GM18873 (cell line): Measurements from ENCODE around the gene MYO1A.
A peak's percentile ranks its signal among the peaks of the same experiment; 100 is the strongest.
"Not testable (repeated sequence)": the region's sequence is repeated elsewhere in the genome, so short reads cannot be mapped to it uniquely, and the experiment has no call there.

Experiments used
- ATAC-seq: cut with Tn5 transposase; IDR thresholded peaks from one replicate; pipeline ENCODE4 v1.9.1; 2021; ENCODE audit warnings: mild to moderate bottlenecking, moderate library complexity, moderate number of reproducible peaks; ENCODE audit not compliant: unreplicated experiment, low FRiP score

MYO1A gene

DNA sequence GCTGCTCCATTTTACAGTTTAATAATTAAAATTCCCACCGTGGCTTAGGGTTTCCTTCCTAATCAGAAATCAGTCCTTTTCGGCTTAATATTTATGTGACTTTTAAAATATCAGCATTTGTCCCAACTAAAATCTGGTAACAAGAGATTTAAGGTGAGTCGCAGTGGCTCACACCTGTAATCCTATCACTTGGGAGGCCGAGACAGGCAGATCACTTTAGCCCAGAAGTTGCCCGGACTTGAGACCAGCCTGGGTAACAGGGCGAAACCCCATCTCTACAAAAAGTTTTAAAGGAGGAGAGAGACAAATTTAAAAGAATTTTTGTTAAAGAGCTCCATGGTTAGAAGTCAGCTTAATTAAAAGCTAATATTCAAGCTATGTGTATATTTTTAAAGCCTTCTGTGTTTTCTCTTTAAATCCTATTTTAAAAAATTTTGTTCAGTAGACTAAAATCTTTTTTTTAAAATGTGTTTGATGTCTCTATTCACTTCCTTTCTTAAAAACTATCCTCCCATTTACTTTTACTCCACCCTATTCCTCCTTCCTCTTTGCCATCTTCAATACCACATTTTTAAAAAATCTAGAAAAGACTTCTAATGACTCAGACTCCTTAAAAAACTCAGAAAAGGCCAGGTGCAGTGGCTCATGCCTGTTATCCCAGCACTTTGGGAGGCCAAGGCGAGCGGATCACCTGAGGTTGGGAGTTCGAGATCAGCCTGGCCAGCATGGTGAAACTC is 29.8 kb downstream of the MYO1A start:
- no peak for ATAC-seq

DNA sequence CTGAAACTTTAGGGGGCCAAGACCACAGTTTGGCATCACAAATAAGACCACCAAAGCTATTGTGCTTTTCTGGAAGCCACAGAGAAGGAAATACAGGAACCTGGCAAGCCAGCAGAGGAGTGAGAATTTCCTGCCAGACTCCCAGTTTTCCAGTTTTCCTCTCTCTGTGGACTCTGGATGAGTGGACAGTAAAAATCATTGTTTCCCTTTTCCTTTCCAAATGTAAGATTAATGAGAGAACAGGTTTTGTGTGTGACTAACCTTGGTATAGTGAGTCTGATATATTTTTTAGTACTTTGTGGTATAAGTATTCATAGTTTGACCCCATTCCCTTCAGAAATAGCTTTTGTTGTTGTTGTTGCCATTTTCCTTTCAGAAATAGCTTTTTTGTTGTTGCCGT is 31.0 kb downstream of the MYO1A start:
- no peak for ATAC-seq

DNA sequence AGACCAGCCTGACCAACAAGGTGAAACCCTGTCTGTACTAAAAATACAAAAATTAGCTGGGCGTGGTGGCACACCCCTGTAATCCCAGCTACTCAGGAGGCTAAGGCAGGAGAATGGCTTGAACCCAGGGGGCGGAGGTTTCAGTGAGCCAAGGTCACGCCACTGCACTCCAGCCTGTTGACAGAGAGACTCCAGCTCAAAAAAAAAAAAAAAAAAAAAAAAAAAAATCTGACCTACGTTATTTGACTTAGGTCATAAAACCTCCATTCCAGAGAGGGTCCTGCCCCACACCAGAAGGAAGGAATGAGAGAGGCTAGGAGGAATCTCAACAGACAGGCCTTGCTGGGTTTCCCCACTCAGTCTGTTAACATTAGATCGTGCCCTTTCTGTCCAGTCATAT is 31.6 kb downstream of the MYO1A start:
- not testable (repeated sequence) for ATAC-seq

DNA sequence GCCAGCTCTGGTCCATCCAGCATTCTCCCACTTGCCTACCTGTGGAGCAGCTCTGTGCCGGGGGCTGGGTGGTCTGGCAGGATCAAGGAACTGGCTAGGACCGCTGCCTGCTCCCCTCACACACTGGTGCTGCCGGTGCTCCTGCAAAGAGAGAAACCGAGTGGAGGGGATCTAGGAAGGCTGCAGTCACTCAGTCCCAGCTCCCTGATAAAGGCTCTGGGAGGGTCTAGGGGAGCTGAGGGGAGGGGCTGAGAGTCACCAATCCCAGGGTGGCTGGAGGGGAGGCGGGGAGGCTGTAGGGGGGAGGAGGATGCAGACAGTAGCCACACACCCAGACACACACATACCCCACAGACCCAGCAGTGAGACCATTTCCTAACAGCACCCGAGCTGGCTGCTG is 33.6 kb downstream of the MYO1A start, which contains the start of gene TAC3:
Gene TAC3, minus strand, starts transcription at position 182 of the 400 bp plus-strand sequence. CDS start 732 bp downstream, outside the sequence.
- no peak for ATAC-seq

DNA sequence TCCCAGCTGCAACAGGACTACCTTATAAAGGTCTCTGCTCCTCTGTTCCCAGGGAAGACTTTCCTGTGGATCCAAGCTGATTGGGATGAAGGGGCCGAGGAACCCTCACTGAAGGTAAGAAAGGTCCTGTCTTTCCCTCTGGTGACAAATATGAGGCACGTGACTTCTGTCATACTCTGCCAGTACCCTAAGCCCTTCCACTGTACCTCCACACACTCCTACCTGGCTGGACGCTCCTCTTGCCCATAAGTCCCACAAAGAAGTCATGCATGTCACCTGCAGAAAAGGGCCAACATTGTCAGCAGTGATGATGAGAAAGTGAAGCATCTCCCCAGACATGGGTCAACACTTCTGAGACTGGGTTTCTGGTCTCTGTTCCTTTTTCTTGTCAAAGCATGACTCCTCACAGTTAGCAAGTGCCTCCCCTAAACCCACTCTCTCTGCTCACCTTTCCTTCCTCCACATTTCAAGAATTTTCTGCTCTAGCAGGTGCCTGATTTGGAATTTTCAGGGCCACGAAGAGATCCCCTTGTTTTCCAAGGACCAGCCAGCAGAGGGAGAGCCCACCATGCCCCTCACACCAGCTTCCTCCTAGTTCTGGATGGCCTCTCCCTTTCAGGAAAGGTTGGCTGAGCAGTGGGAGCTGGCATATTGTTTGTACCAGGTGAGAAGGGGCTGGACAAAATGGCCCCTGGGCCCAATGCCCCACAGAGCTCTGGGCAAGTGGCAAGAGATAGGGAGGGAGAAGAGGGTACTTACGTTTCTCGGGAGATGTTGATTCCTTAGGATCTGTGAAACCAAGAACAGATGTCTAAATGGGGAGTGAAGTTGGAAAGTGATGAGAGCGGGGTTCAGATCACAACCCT is 37.1 kb downstream of the MYO1A start:
- no peak for ATAC-seq

DNA sequence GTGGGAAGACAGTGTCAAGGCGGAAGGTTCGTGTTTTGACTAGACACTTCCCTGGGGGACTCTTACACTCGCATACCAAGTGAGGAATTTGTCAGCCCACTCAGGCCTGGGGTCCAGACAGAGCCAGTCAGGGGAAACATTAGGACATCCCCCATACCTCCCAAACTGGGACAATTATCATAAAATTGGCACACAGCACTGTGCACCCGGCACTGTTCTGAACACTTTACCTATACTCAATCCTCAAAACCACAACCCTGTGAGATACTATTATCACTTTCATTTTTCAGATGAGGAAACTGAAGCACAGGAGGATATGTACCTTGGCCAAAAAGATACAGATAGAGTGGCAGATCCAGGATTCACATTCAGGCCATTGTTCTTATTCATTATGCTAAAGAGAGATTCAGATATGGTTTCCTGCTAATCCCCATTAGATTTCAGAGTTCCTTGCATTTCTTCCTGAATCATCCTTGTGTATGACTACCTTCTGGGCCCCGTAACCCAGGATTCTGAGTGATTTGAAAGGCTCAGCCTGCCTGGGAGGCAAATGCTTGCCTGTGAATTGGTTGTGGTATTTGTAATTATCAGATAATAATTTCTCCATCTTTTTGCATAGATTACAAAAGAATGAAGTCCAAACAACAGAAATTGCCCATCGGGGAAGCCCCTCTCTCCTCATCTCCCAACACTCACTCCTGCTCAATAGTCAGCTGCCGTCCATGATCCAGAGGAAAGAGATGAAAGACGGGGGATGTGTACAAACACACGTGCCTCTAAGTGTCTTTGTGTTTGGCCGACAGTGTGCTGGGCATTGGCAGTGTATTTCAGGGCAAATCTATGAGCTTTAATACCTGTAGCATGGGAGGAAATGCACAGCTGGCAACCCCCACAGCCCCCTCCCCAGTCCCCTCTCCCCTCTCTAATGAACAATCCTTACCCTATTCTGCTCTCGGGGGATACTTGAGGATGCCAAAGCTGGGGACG is 38.2 kb downstream of the MYO1A start:
- no peak for ATAC-seq

DNA sequence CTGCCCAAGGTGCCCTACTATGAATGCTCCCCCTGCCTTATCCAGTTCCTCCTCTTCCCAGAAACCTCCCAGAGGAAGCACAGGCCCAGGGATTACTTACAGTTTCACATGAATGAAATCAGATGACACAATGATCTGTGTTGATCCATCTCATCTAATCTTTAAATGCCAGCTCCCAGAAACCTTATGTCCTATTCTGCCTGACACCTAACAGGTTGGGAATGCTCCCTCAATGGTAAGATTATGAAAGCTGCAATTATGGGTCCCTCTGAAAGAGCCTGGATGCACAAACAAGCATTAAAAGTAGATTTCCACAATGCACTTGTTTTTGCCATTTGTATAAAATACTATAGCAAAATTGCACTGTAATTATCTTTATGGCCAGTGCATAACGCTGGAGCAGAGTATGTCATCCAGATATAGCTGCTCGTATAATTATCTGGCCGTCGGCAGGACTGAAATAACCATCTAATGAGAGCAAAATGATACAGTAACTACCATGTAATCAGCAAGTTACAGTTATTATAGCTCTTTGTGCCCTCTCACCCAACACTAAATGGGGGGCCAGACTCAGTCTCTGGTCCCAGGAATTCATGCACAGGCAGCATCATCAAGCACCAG is 39.2 kb downstream of the MYO1A start:
- ATAC-seq, result no peak

DNA sequence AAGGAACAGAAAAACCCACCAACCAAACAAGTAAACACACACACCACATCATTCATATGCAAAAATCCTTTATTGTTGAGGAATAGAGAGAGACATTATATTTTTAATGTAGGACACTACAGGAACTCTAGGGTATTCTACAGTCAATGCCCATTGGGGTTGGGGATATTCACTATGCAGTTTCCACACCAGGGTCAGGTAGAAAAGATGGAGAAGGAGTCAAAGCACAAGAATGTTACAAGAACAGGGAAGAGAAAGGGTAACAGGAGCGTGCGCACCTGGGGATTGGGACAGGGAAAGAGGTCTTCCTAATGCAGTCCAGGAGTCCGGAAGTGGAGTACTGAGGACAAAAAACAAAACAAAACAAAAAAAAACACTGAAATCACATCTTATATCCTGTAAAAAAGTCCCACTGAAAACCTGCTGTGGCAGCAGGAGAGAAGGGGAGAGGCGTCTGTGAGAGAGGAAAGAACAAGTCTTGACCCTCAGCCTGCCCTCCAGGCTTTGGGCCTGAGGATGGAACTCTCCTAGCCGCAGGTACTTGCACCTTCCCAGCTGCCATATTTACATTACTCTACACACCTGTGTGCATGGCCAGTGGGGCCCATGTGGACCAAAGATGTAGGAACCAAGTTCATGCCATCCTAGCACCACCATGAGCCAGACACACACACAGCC is 39.8 kb downstream of the MYO1A start:
- no peak for ATAC-seq

DNA sequence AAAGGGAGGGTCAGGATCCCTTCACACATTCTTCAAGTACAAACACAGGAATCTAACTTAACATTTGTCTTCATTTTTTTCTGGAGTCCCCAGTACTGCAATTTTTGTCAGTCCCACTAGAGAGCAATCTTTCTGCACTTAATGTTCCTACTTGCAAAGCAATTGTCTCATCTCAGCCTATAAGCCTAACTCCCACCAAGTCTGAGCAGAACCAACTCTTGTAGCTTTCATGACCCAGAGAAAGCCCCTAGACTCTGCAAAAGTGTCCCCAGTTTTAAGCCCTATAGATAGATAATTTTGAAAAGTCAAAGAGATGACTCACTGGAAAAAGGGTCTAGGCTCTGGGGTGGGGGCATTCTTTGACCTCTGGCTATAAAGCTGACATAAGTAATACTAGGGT is 41.8 kb downstream of the MYO1A start:
- no peak for ATAC-seq

DNA sequence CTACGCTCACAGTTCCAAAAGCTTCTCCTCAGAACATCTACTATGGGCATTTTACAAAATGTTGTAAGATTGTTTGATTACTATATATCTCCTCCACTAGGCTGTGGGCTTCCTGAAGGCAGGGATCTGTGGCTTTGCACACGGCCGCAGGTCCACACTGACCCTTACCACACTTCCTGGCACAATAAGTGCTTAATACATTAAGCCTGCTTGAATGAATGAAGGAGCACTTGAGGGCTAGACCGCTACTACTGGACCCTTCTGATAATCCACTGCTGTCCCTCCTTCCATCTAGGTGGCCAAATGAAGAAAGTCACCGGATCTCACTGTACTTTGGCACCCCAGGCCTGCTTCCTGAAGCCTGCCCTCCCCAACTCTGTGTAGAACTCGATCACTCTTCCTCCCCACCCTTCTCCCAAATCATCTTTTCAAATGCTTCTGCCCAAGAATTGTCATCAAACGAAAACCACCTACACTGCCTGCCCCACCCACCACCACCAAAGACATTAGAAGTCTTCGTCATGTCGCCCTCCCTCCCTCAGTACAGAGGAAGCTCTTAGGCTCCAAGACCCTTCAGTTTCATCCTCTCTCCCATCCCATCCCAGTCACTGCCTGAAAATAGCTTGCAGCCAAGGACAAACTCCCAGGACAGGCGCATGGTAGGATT is 43.0 kb downstream of the MYO1A start:
- no peak for ATAC-seq

DNA sequence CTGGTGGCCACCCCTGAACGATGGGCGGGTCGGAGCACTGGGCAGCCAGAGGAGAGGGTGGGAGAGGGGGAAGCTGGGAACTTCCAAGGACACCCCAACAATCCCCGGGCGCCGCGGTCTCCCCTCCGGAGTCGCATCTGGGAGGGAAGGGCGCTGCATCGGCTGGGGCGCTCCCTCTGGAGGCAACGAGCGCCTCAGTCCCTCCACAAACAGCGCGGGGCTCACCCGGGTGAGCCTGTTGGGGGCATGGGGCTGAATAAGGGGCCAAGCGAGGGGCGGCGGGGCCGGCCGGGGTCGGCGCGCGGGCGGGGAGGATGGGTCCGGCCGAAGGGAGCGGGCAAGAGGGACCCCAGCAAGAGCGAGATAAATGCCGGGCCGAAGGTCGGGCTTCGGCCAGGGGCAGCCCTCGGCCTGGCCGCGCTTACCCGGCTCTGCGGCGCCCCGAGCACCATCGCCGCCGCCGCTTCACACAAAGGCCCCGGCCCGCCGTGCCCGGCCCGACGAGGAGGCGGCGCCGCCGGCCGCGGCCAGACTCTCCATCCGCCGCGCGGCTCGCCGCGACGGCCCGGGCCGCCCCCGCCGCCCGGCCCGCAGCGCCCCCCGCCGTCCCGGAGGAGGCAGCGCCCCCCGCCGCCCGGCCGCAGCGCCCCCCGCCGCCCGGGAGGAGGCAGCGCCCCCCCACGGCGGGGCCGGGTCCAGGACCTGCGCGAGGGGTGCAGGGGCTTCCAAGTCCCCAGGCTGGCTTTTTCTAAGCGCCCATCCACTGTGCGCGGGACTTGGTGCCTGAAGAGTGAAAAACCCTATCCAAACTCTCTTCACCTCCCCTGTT is 43.7 kb downstream of the MYO1A start, which contains the start of gene ZBTB39:
Gene ZBTB39, minus strand, starts transcription at position 567 of the 829 bp plus-strand sequence. CDS start 1,629 bp downstream, outside the sequence.
- ATAC-seq, result no peak

DNA sequence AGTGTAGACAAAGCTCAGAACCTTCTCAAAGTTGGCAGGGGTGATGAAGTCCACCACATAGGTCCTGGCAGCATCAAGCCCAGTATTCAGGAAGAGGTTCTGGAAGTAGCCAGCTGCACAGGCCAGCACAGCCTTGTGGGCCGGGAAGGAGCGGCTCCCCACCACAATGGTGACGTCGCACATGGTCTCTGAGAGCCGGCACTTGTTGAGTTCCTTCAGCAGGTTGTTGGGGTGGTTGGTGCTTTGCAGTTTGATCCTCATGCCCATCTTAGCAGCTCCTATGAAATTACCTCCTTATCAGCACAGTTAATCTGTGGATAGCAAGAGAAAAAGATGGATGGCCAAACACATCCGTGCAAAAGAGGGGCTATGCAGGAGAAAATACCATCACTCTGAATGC is 45.3 kb downstream of the MYO1A start:
- ATAC-seq, result no peak

DNA sequence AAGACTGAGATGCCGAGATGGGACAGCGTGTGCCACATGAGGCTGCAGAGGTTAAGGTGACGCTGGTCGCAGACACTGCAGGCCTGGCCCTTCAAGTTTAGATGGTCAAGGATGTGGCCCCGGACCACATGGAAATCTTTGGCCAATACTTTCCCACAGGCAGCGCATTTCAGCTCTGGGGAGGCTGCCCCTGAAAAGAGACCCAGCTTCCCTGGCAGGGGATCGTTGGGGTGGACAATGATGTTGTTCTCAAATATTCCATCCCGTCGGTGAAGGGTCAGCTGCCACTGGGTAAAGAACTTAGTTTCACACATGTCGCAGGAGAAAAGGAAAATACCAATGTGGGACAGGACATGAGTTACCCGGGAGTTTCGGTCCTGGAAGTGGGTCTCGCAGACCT is 46.5 kb downstream of the MYO1A start:
- no peak for ATAC-seq

DNA sequence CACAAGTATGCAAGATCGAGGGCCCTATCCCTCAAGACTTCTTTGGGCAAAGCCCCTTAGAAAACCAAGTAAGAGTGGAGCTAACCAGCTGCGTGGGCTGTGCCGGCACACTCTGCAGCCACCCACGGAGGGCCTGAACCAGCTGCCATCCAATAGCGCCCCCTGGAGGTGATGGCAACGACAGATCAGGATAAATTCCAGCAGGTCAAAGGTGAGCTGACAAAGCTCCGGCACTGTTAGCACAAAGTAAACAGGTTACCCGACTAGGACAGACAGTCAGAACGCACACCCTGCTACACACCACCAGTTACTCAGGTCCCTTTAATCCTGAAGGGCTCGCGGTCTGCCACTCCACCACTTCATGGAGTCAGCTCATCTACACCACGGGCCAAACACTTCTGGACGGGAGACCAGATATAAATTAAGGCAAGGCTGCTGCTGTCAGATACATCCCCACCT is 48.5 kb downstream of the MYO1A start:
- no peak for ATAC-seq

DNA sequence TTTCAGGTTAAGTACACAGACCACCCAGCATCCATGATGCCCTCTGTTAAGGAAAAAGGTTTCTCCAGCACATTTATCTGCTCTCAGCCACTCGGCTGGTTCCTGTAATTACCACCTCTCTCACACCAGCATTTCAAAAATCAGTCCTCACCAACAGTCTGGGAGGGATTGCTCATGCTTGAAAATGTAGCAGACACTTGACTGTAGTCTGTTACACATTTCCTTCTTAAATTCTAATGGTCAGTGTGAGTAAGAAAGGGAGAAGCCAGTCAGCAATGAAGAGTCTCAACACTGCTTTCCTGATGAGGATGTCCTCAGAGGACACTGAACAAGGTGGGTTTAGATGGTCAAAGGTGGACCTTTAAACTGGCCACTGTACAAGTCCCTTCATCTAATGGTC is 49.5 kb downstream of the MYO1A start:
- no peak for ATAC-seq

DNA sequence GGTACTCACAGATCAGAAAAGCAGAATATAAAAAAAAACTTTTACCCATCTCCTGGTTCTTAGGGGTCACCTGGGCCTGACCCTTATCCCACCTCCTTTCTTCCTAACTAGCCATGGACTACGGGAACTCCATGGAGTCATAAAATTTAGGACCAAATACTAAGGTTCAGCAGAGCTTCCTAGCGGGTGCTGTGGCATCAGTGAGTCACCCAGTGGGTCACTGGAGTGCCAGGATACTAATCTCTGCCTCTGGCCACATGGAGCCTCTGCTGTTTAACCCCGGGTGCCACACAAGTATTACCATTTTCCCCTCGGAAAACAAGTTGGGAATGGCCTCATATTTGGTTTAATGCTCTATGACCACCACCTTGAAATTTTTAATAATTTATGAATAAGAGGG is 50.5 kb downstream of the MYO1A start:
- ATAC-seq, result no peak

DNA sequence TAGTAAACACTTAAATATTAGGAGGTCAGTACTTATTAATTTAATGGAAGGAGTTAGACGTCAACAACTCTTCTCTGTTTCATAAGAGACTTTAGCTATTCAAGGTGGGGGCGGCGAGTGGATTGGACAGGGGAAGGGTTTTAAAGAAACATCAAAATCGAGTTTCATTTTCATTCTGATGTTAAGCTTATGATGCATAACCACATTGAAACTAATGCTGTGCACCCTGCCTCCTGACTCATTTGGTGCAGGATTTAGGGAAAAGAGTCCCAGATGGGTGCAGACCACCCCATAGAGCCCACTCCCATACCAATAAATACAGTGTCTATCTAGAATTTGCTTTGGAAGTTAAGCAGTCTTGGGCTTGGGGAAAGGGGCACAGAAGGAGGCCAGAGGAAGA is 50.9 kb downstream of the MYO1A start:
- peak; percentile 67 for ATAC-seq

DNA sequence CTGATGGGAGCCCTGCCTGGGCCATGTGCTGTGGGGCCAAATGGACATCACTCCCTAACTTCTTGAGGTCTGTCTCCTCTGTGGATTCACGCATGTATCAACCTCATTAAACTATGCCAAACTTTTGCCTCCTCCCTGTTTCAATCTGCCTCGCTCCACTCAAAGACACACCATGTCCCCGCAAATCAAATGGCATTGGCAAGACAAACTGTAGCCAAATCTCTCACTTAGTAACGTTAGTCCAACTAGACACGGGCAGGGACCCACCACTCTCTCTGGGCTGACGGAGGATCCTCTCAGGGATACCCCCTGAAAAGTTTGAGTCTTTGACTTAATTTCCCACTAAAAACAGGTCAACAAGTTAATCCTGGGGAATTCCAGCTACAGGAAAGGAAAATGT is 51.6 kb downstream of the MYO1A start:
- ATAC-seq, result no peak
